ENCODE results near the gene LYVE1. TPM values are rescaled to one million over a fixed set of nuclear protein-coding genes. Genes with fewer than 3 reads are reported as not detected.

Gene LYVE1
- polyA plus RNA-seq, 2 of the 4 experiments (the other 2 are of a cell fraction), result 0.04 TPM; not detected in 1

- H3K4me3 ChIP-seq, result no peak overlapping the region
- no peaks in the 10 kb centered on the region for H3K9me3 ChIP-seq
- ATAC-seq, result no peak
- no peak for FAIRE-seq
- H3K4me1 ChIP-seq, result no peaks in the 10 kb centered on the region
- POLR2A ChIA-PET, result no interaction called here
- WGBS (ENCODE audit: missing lambda C conversion rate), result 85% methylated on average over 11 of the region's 12 CpGs
- DNase-seq (ENCODE audit: low read depth in 1 of 2, low spot score in 1 of 2), result no peak
- H3K4me2 ChIP-seq, result no peak overlapping the region
- no peak overlapping the region for H3K27ac ChIP-seq
- CTCF ChIA-PET, result no interaction called here
- TF ChIP-seq POLR2A (IDR thresholded peaks at IDR 0.05; ENCODE audit: low read length), result no peak
- TF ChIP-seq SMC3 (IDR thresholded peaks at IDR 0.05), result no peak
- TF ChIP-seq SREBF2 (IDR thresholded peaks at IDR 0.05), result no peak
- TF ChIP-seq MAFK (IDR thresholded peaks at IDR 0.05; ENCODE audit: partially characterized antibody), result no peak
- no peak for TF ChIP-seq GATA3 (IDR thresholded peaks at IDR 0.05; ENCODE audit: borderline replicate concordance)
- no peak for TF ChIP-seq USF2 (IDR thresholded peaks at IDR 0.05)
- TF ChIP-seq RAD21 (conservative IDR thresholded peaks at IDR 0.05 in 1 of 2, IDR thresholded peaks at IDR 0.05 in 1 of 2), result no peak
- no peak for TF ChIP-seq ESRRA (IDR thresholded peaks at IDR 0.05; ENCODE audit: borderline replicate concordance, low read length)
- no peak for TF ChIP-seq CTCF (IDR thresholded peaks at IDR 0.05)
- no peak for TF ChIP-seq RARB (CRISPR knock-in tag; IDR thresholded peaks at IDR 0.05)
- no peak for TF ChIP-seq PBX3 (IDR thresholded peaks at IDR 0.05)
- no peak for TF ChIP-seq REST (IDR thresholded peaks at IDR 0.05)
- no peak for TF ChIP-seq PHF8 (IDR thresholded peaks at IDR 0.05; ENCODE audit: borderline replicate concordance, low read depth)
- no peak for TF ChIP-seq ZSCAN20 (CRISPR knock-in tag; IDR thresholded peaks at IDR 0.05)
These were observed 34.5 kb upstream of the LYVE1 start for GRCh38 chr11:10602945-10603344.

GRCh38 chr11:10602366-10602765, 33.9 kb upstream of the LYVE1 start:
- 55% methylated on average over 7 of the region's 7 CpGs for WGBS (ENCODE audit: missing lambda C conversion rate)
- no peak for TF ChIP-seq RNF2 (IDR thresholded peaks at IDR 0.05; ENCODE audit: borderline replicate concordance, low read depth)
- TF ChIP-seq NPAS2 (CRISPR knock-in tag; IDR thresholded peaks at IDR 0.05; ENCODE audit: borderline replicate concordance), result no peak
- TF ChIP-seq RARB (CRISPR knock-in tag; IDR thresholded peaks at IDR 0.05), result no peak
- TF ChIP-seq BHLHE40 (IDR thresholded peaks at IDR 0.05; ENCODE audit: low read depth, low read length), result no peak
- TF ChIP-seq MAZ (IDR thresholded peaks at IDR 0.05; ENCODE audit: borderline replicate concordance, low read depth, low read length), result no peak
- TF ChIP-seq GATA3 (IDR thresholded peaks at IDR 0.05; ENCODE audit: borderline replicate concordance), result no peak
- no peak for TF ChIP-seq PHF8 (IDR thresholded peaks at IDR 0.05; ENCODE audit: borderline replicate concordance, low read depth)
- TF ChIP-seq EHF (CRISPR knock-in tag; IDR thresholded peaks at IDR 0.05), result no peak
- no peak for TF ChIP-seq CTCF (IDR thresholded peaks at IDR 0.05)
- CTCF ChIA-PET, result no interaction called here
- no peak overlapping the region for H3K4me3 ChIP-seq
- H3K9me3 ChIP-seq, result no peaks in the 10 kb centered on the region
- ATAC-seq, result no peak
- H3K4me1 ChIP-seq, result no peaks in the 10 kb centered on the region
- FAIRE-seq, result no peak
- no peak overlapping the region for H3K4me2 ChIP-seq
- no peak overlapping the region for H3K27ac ChIP-seq
- no peak for DNase-seq (ENCODE audit: low read depth in 1 of 2, low spot score in 1 of 2)
- POLR2A ChIA-PET, result no interaction called here
